Colonic mucosa (tissue), 4 donors: ENCODE data around the gene FAM210B. TPM values are rescaled to one million over a fixed set of nuclear protein-coding genes. Genes with fewer than 3 reads are reported as not detected.

Source experiments
- DNase-seq: peaks from one replicate; pipeline ENCODE4 v3.0.0-alpha.2; 2020
- H3K27ac ChIP-seq: fragments of 200-600 bp; one replicate; pipeline ENCODE4 v1.8.0; 2021
- H3K27me3 ChIP-seq: fragments of 200-600 bp; one replicate; pipeline ENCODE4 v1.8.0; 2021
- H3K36me3 ChIP-seq: fragments of 200-600 bp; one replicate; pipeline ENCODE4 v1.8.0; 2021
- H3K4me1 ChIP-seq: fragments of 200-600 bp; one replicate; pipeline ENCODE4 v1.8.0; 2021; ENCODE audit warnings: mild to moderate bottlenecking
- H3K4me3 ChIP-seq: fragments of 200-600 bp; one replicate; pipeline ENCODE4 v1.8.0; 2021
- H3K9ac ChIP-seq, 2 donors: one replicate each; pipeline ENCODE4 v1.7.0; 2013; ENCODE audit warnings: control low read depth in 2 of 2, low read depth in 2 of 2, low read length in 2 of 2
- H3K9me3 ChIP-seq: fragments of 200-600 bp; one replicate; pipeline ENCODE4 v1.8.0; 2021
- intact Hi-C: fragments of 100-400 bp; cut with DNase I; formaldehyde crosslinking; loops from one replicate; pipeline ENCODE4 v1.14.1; 2022
- total RNA-seq, 2 donors: library from RNA; stranded (reverse); fragmentation: NEBNext Ultra II Directional in 1 of 2; extraction: Animal tissue kit (Norgen Biotek cat#: 25700) in 1 of 2; gene quantifications; one replicate each; pipeline ENCODE4 v1.2.1, GENCODE V29; 2021
- TF ChIP-seq, protein P1 (sequence below): fragments of 200-600 bp; IDR thresholded peaks from one replicate; pipeline ENCODE4 v1.8.0; 2022; ENCODE audit warnings: antibody characterized with exemption, mild to moderate bottlenecking
- donor health status: healthy.
- donor health status: DM: no; HTN: no; CAD: no.
- donor health status: DM: no; HTN: no; CAD: no.

Gene FAM210B, protein sequence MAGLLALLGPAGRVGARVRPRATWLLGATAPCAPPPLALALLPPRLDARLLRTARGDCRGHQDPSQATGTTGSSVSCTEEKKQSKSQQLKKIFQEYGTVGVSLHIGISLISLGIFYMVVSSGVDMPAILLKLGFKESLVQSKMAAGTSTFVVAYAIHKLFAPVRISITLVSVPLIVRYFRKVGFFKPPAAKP
- 10 to 100 TPM; 18.2 to 35.2 TPM for total RNA-seq

DNA sequence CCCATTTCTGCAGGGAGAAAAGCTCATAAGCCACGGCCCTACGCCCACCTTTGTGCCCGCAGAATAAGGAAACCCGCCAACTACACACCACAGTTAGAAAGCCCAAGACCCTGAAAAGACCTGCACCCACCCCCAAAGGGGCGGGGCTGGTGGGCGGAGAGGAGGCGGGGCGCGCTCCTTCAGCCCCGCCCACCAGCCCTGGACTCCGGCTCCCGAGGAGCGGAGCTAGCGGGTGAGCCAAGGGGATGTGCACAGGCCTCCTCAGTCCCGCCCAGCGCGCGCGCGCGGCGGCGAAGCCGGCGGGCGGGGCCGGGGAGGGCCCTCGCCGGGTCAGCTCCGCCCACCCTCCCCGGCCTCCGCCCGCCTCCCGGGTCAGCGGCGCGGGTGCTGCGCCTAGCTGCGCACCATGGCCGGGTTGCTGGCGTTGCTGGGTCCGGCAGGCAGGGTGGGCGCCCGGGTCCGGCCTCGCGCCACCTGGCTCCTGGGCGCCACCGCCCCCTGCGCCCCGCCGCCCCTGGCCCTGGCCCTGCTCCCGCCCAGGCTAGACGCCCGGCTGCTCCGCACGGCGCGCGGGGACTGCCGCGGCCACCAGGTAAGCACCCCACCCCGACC lies at the start of gene FAM210B:
TSS of gene FAM210B (plus strand) at position 375 of the 612 bp plus-strand sequence. CDS start at position 407, 32 bp downstream.
- Histone ChIP-seq H3K27ac (peak within 1 kb of the TSS; percentile 13), H3K9ac (peak within 1 kb of the TSS; percentile 79 to 85), H3K27me3 (no peaks in the 10 kb centered on the region), H3K9me3 (no peaks in the 10 kb centered on the region), H3K4me3 (peak within 1 kb of the TSS; percentile 90), H3K4me1 (peaks cover 6% of the 10 kb centered on the region), H3K36me3 (no peaks in the 10 kb centered on the region)
- peak; percentile 84 for DNase-seq
- TF ChIP-seq, protein P1, sequence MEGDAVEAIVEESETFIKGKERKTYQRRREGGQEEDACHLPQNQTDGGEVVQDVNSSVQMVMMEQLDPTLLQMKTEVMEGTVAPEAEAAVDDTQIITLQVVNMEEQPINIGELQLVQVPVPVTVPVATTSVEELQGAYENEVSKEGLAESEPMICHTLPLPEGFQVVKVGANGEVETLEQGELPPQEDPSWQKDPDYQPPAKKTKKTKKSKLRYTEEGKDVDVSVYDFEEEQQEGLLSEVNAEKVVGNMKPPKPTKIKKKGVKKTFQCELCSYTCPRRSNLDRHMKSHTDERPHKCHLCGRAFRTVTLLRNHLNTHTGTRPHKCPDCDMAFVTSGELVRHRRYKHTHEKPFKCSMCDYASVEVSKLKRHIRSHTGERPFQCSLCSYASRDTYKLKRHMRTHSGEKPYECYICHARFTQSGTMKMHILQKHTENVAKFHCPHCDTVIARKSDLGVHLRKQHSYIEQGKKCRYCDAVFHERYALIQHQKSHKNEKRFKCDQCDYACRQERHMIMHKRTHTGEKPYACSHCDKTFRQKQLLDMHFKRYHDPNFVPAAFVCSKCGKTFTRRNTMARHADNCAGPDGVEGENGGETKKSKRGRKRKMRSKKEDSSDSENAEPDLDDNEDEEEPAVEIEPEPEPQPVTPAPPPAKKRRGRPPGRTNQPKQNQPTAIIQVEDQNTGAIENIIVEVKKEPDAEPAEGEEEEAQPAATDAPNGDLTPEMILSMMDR = no peak
- intact Hi-C loops = no loop called here

DNA sequence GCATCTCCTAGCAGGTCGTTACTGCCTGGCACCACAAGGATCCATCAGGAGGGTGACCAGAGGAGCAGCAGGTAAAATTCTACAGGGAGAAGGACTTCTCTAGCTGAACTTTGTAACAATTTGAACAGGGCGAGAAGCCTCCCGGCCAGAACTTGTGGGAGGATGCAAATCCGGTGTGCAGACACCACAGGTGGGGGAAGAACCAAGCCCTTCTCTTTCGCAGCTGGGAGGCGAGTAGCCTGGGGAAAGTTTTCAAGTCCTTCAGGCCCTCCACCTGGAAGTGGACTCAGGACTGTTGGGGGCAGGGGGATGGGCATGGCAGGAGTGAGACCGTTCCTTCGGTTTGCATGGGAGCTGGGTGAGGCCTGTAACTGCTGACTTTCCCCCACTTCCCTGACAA lies 42.7 kb upstream of the FAM210B start:
- intact Hi-C loops = no loop called here
- TF ChIP-seq, protein P1 = no peak
- no peaks in the 10 kb centered on the region for H3K27me3 ChIP-seq
- H3K9me3 ChIP-seq = no peaks in the 10 kb centered on the region
- no peak overlapping the region for H3K27ac ChIP-seq
- DNase-seq = no peak
- no peak overlapping the region for H3K4me3 ChIP-seq
- H3K4me1 ChIP-seq = no peaks in the 10 kb centered on the region
- no peaks in the 10 kb centered on the region for H3K36me3 ChIP-seq
- H3K9ac ChIP-seq = no peak overlapping the region

DNA sequence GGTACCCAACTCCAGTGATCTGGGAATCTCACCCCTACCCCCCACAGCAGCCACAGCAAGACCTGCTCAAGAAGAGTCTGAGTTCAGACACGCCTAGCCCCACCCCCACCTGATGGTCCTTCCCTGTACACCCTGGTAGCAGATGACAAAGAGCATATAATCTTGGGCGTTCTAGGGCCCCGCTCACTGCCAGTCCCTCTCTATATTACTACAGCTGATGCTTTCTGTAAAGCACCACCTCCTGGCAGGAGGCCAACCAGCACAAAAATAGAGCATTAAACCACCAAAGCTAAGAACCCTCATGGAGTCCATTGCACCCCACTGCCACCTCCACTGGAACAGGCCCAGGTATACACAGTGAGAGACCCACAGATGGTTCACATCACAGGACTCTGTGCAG lies 42.3 kb upstream of the FAM210B start:
- Histone ChIP-seq H3K9me3 (no peaks in the 10 kb centered on the region), H3K4me1 (no peaks in the 10 kb centered on the region), H3K4me3 (no peak overlapping the region), H3K27ac (no peak overlapping the region), H3K36me3 (no peaks in the 10 kb centered on the region), H3K27me3 (no peaks in the 10 kb centered on the region), H3K9ac (no peak overlapping the region)
- no peak for DNase-seq
- TF ChIP-seq, protein P1 = no peak
- intact Hi-C loops = no loop called here

DNA sequence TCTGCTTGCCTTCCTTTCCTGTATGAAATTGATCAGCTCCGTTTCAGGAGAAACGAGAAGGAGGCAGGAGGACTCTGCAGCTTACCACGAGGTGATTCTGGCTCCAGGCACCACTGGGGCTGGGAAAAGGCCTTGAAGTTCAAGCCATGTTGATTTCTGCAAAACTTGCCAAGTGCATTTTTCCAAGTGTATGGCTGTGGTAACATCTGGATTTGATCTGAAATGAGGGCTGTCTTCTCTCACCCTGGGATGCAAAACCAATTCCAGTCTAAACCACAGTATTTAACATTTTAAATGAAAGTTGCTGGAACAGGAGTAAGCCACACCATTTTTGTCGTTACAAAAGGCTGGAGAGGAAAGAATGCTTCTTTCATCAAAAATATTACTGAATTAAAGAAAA lies 36.1 kb upstream of the FAM210B start:
- intact Hi-C loops = no loop called here
- TF ChIP-seq, protein P1 = no peak

DNA sequence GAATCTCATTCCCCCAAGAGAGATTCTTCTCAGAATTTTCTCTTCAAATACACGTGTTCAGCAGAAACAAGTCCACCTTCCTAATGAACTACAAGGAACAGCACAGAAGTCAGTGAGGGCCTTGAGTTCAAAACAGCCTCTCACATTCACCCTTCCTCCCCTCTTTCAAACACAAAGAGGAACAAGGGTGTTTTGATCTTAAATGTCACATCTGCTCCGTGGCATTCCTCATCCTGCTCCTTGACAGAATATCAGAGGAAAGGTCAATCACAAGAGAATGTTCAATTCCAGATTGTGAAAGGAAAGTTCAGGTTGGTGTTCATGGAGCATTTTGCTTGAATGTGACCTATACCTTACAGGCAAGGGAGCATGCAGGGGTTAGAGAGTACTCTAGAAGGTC lies 35.6 kb upstream of the FAM210B start:
- H3K27ac ChIP-seq = no peak overlapping the region
- no peaks in the 10 kb centered on the region for H3K27me3 ChIP-seq
- no peak overlapping the region for H3K4me3 ChIP-seq
- H3K9me3 ChIP-seq = no peaks in the 10 kb centered on the region
- no peak overlapping the region for H3K9ac ChIP-seq
- no peak for DNase-seq
- no peaks in the 10 kb centered on the region for H3K4me1 ChIP-seq
- no peaks in the 10 kb centered on the region for H3K36me3 ChIP-seq
- intact Hi-C loops = no loop called here
- TF ChIP-seq, protein P1 = no peak

More for the DNA sequence above, 36.1 kb upstream of the FAM210B start:
- Histone ChIP-seq H3K36me3 (no peaks in the 10 kb centered on the region), H3K9ac (no peak overlapping the region), H3K27ac (no peak overlapping the region), H3K27me3 (no peaks in the 10 kb centered on the region), H3K9me3 (no peaks in the 10 kb centered on the region), H3K4me1 (no peaks in the 10 kb centered on the region), H3K4me3 (no peak overlapping the region)
- no peak for DNase-seq
